ENCODE measurements around the gene KCTD21.
A peak's percentile ranks its signal among the peaks of the same experiment; 100 is the strongest.
"Not testable (repeated sequence)": the region's sequence is repeated elsewhere in the genome, so short reads cannot be mapped to it uniquely, and the experiment has no call there.

Gene KCTD21

DNA sequence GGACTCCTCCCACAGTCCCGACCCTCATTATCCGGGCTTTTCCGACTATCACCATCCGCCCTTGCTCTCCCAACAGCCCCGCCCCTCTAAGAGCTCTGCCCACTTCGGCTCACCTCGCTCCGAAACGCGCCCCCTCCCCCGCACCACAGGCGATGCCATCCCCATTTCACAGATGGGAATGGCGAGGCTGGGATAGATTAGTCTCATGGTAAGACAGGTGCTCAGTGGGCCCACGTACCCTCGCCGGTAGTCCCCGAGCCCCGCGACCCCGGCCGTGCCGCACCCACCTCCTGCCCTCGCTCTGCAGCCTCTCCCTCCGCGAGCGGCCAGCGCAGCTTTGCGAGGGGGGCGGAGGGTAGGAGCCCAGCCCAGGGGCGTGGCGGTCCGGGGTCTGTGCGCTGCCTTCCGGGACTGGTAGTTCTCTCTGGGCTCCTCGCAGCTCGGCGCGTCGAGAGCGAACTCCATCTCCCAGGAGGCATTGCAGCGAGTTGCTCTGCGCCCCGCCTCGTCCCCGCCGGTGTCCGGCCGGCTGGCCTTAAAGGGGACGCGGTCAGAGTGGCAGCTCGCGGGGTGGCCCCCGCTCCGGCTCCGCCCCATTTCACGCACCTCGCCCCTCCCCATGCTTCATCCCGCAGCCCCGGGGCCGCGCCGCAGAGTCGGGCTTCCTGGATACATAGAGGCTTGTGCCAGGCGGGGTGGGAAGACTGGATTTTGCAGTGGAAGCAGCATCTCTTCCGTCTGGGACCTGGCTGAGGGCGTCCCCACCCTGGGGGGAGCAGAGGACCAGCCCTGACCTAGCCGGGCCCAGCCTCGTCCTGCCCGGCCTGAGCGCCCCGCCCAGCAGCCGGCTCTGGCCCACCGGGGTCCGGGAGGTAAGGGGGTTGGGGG lies at the start of gene KCTD21, which contains the start of gene USP35:
KCTD21 (minus strand) TSS at position 341 of the 888 bp plus-strand sequence. CDS start 14,072 bp downstream, outside the sequence.
USP35 (plus strand) TSS at position 634 of the 888 bp plus-strand sequence. CDS start 7,327 bp downstream, outside the sequence.
- Mint-ChIP-seq H3K27ac (peak within 1 kb of the TSS; percentile 93), H3K36me3 (ENCODE audit: low read depth) (peaks cover 26% of the 10 kb centered on the region), H3K27me3 (no peaks in the 10 kb centered on the region), H3K9me3 (no peaks in the 10 kb centered on the region), H3K4me3 (peak within 1 kb of the TSS; percentile 97), H3K4me1 (ENCODE audit: low read depth) (peaks cover 59% of the 10 kb centered on the region)
- intact Hi-C loops (cut with micrococcal nuclease) = loop anchor here (2.0 kb wide), 1 partner anchor 50 kb away; the partner anchor contains the start of gene ALG8

GRCh38 chr11:78237293-78238046 lies 49.0 kb upstream of the KCTD21 start:
- Mint-ChIP-seq H3K4me1 (ENCODE audit: low read depth) (peaks cover 13% of the 10 kb centered on the region), H3K36me3 (ENCODE audit: low read depth) (peaks cover 86% of the 10 kb centered on the region), H3K4me3 (no peak overlapping the region), H3K27me3 (no peaks in the 10 kb centered on the region), H3K9me3 (peaks cover 16% of the 10 kb centered on the region), H3K27ac (no peak overlapping the region)
- intact Hi-C loops (cut with micrococcal nuclease) = no loop called here

- H3K9me3 Mint-ChIP-seq = no peaks in the 10 kb centered on the region
- no peaks in the 10 kb centered on the region for H3K27me3 Mint-ChIP-seq
- intact Hi-C loops (cut with micrococcal nuclease) = no loop called here
- no peak overlapping the region for H3K4me3 Mint-ChIP-seq
- H3K27ac Mint-ChIP-seq = no peak overlapping the region
- H3K4me1 Mint-ChIP-seq (ENCODE audit: low read depth) = peaks cover 22% of the 10 kb centered on the region
- peaks cover 69% of the 10 kb centered on the region for H3K36me3 Mint-ChIP-seq (ENCODE audit: low read depth)
Observed at GRCh38 chr11:78234006-78234405, 45.6 kb upstream of the KCTD21 start.

GRCh38 chr11:78233046-78233445 lies 44.6 kb upstream of the KCTD21 start:
- Mint-ChIP-seq H3K36me3 (ENCODE audit: low read depth) (peaks cover 64% of the 10 kb centered on the region), H3K4me1 (ENCODE audit: low read depth) (peaks cover 27% of the 10 kb centered on the region)
- H3K9me3 Mint-ChIP-seq; intact Hi-C loops (cut with micrococcal nuclease); H3K27ac Mint-ChIP-seq; H3K27me3 Mint-ChIP-seq; H3K4me3 Mint-ChIP-seq: not testable (repeated sequence)

GRCh38 chr11:78231962-78232501 lies 43.6 kb upstream of the KCTD21 start:
- peaks cover 27% of the 10 kb centered on the region for H3K4me1 Mint-ChIP-seq (ENCODE audit: low read depth)
- H3K9me3 Mint-ChIP-seq = no peaks in the 10 kb centered on the region
- no peak overlapping the region for H3K4me3 Mint-ChIP-seq
- H3K27ac Mint-ChIP-seq = no peak overlapping the region
- peaks cover 64% of the 10 kb centered on the region for H3K36me3 Mint-ChIP-seq (ENCODE audit: low read depth)
- intact Hi-C loops (cut with micrococcal nuclease) = no loop called here
- H3K27me3 Mint-ChIP-seq = no peaks in the 10 kb centered on the region

GRCh38 chr11:78230161-78230877 lies 41.9 kb upstream of the KCTD21 start:
- intact Hi-C loops (cut with micrococcal nuclease) = no loop called here
- no peak overlapping the region for H3K27ac Mint-ChIP-seq
- peaks cover 27% of the 10 kb centered on the region for H3K4me1 Mint-ChIP-seq (ENCODE audit: low read depth)

GRCh38 chr11:78229106-78229505 lies 40.7 kb upstream of the KCTD21 start:
- Mint-ChIP-seq H3K4me1 (ENCODE audit: low read depth) (peaks cover 27% of the 10 kb centered on the region), H3K9me3 (no peaks in the 10 kb centered on the region)

More at GRCh38 chr11:78230161-78230877, 41.9 kb upstream of the KCTD21 start:
- H3K27me3 Mint-ChIP-seq = no peaks in the 10 kb centered on the region
- H3K4me3 Mint-ChIP-seq = no peak overlapping the region
- H3K9me3 Mint-ChIP-seq = no peaks in the 10 kb centered on the region
- peaks cover 65% of the 10 kb centered on the region for H3K36me3 Mint-ChIP-seq (ENCODE audit: low read depth)

GRCh38 chr11:78228467-78228866 lies 40.0 kb upstream of the KCTD21 start:
- no peak overlapping the region for H3K4me3 Mint-ChIP-seq
- H3K27me3 Mint-ChIP-seq = no peaks in the 10 kb centered on the region
- peaks cover 72% of the 10 kb centered on the region for H3K36me3 Mint-ChIP-seq (ENCODE audit: low read depth)
- peaks cover 27% of the 10 kb centered on the region for H3K4me1 Mint-ChIP-seq (ENCODE audit: low read depth)
- no peaks in the 10 kb centered on the region for H3K9me3 Mint-ChIP-seq
- no peak overlapping the region for H3K27ac Mint-ChIP-seq
- intact Hi-C loops (cut with micrococcal nuclease) = loop anchor here (2.0 to 5.0 kb wide), 3 partner anchors 189 to 336 kb away; partner anchors contain the start of gene GAB2

More at GRCh38 chr11:78229106-78229505, 40.7 kb upstream of the KCTD21 start:
- intact Hi-C loops (cut with micrococcal nuclease) = loop anchor here (2.0 to 5.0 kb wide), 3 partner anchors 188 to 336 kb away; partner anchors contain the start of gene GAB2
- Mint-ChIP-seq H3K4me3 (no peak overlapping the region), H3K27me3 (no peaks in the 10 kb centered on the region), H3K27ac (peak overlapping the region; percentile 55), H3K36me3 (ENCODE audit: low read depth) (peaks cover 72% of the 10 kb centered on the region)

- Mint-ChIP-seq H3K4me1 (ENCODE audit: low read depth) (peaks cover 27% of the 10 kb centered on the region), H3K27me3 (no peaks in the 10 kb centered on the region), H3K9me3 (no peaks in the 10 kb centered on the region), H3K36me3 (ENCODE audit: low read depth) (peaks cover 72% of the 10 kb centered on the region), H3K4me3 (no peak overlapping the region), H3K27ac (no peak overlapping the region)
- intact Hi-C loops (cut with micrococcal nuclease) = loop anchor here (2.0 to 5.0 kb wide), 3 partner anchors 189 to 337 kb away; partner anchors contain the start of gene GAB2
Observed at GRCh38 chr11:78227921-78228320, 39.5 kb upstream of the KCTD21 start.

DNA sequence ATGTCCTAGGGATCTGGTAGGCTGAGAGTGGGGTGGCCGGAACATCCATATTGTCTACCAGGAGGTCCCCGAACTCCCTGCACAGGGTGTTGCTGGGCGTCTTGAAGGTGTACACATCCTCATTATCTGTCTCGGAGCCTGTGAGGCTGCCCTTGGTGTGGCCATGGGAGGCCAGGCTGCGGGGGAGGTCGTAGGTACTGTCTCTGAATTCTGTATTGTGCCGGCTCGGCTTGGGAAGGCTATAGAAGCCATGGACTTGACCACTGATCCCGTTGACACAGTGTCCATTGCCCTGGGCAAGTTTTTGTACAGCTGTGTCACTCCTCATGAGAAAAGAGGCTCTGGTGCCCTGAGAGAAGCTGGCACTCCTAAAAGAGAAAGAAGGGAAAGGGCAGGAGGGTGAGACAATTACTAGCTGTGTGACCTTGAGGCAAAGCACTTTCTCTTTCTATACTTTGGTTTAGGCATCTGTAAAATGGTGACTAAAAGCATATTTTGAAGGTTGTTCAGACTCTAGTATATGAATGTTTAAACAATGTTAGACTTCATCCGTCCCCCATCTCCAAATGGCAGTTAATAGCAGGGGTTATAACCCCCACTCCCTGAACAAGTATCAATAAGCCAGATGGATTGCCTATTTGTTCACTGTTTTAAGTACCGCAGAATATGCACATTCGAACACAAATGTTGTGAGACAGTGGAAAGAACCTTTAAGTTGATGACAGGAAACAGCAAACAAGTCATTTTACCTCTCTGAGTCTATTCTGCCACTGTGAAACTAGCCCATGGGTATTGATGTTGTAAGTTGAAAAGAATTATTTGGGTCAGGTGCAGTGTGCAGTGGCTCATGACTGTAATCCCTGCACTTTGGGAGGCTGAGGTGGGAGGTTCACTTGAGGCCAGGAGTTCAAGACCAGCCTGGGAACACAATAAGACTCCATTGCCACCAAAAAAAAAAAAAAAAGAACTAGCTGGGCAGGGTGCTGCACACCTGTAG lies 38.6 kb upstream of the KCTD21 start:
- H3K27me3 Mint-ChIP-seq = no peaks in the 10 kb centered on the region
- H3K27ac Mint-ChIP-seq = no peak overlapping the region
- H3K9me3 Mint-ChIP-seq = no peaks in the 10 kb centered on the region
- peaks cover 27% of the 10 kb centered on the region for H3K4me1 Mint-ChIP-seq (ENCODE audit: low read depth)
- H3K4me3 Mint-ChIP-seq = no peak overlapping the region
- intact Hi-C loops (cut with micrococcal nuclease) = loop anchor here (5.0 kb wide), 2 partner anchors 190 to 205 kb away; partner anchors contain the start of gene GAB2
- H3K36me3 Mint-ChIP-seq (ENCODE audit: low read depth) = peaks cover 75% of the 10 kb centered on the region

- no peaks in the 10 kb centered on the region for H3K9me3 Mint-ChIP-seq
- H3K27ac Mint-ChIP-seq = peak overlapping the region; percentile 51
- H3K27me3 Mint-ChIP-seq = no peaks in the 10 kb centered on the region
- intact Hi-C loops (cut with micrococcal nuclease) = loop anchor here (5.0 kb wide), 2 partner anchors 192 to 207 kb away; partner anchors contain the start of gene GAB2
- no peak overlapping the region for H3K4me3 Mint-ChIP-seq
- H3K36me3 Mint-ChIP-seq (ENCODE audit: low read depth) = peaks cover 86% of the 10 kb centered on the region
- H3K4me1 Mint-ChIP-seq (ENCODE audit: low read depth) = peaks cover 15% of the 10 kb centered on the region
Observed at GRCh38 chr11:78224906-78225420, 36.5 kb upstream of the KCTD21 start.

DNA sequence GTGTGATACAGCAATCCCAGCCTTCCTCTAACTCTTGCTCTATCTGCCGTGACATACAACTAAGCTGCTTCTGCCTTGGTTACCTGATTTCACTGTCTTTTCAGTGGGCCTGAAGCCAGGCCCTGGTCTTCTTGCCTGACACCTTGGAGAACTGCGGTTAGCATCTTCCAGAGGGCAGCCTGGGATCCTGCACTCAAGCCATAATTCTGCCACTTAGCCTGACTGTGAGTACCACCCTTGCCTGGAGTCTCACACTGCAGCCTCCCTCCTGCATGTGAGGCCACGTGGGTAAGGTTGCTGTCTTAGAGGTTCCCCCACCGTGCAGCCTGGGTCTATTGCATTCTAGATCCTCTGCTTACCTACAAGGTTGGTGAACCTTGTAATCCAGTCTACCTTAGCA lies 36.1 kb upstream of the KCTD21 start:
- peaks cover 10% of the 10 kb centered on the region for H3K4me1 Mint-ChIP-seq (ENCODE audit: low read depth)
- no peak overlapping the region for H3K4me3 Mint-ChIP-seq
- intact Hi-C loops (cut with micrococcal nuclease) = no loop called here
- H3K27ac Mint-ChIP-seq = peak overlapping the region; percentile 51
- H3K9me3 Mint-ChIP-seq = no peaks in the 10 kb centered on the region
- no peaks in the 10 kb centered on the region for H3K27me3 Mint-ChIP-seq
- H3K36me3 Mint-ChIP-seq (ENCODE audit: low read depth) = peaks cover 87% of the 10 kb centered on the region

All from dendritic cell treated with granulocyte-macrophage colony-stimulating factor and Interleukin-4, amounts not matched to agents 40 ng/mL and 50 ng/mL, for 4 days (primary cell).